NCI-H2196 (cell line): ENCODE measurements around the gene COL5A1.

Experiments used
- DNase-seq: peaks from one replicate; lab custom pipeline; 2025; ENCODE audit not compliant: unreplicated experiment; lab: John Stamatoyannopoulos, UW

Gene COL5A1

GRCh38 chr9:134808447-134808792 is 166.8 kb downstream of the COL5A1 start:
- DNase-seq = no peak

DNA sequence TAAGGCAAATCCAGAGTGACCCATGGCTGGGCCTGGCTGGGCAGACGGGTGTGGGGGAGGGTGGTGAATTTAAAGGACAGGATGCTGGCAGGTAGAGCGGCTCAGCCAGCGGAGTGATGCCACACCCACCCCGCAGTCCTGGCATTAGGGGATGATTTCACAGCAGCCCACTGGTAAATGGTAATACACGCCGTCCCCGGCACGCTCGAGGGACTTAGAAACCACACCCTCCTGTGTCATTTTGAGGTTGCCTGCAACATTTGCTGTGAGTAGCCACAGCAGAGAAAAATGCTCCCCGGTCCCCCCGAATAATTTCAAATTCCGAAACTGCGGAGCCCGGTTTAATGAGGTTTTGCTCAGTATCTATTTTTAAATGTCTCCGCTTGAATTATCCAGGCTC is 167.7 kb downstream of the COL5A1 start:
- DNase-seq = no peak

GRCh38 chr9:134809826-134810225 is 168.2 kb downstream of the COL5A1 start:
- no peak for DNase-seq

- no peak for DNase-seq
These were observed 169.6 kb downstream of the COL5A1 start for GRCh38 chr9:134811079-134811672.

DNA sequence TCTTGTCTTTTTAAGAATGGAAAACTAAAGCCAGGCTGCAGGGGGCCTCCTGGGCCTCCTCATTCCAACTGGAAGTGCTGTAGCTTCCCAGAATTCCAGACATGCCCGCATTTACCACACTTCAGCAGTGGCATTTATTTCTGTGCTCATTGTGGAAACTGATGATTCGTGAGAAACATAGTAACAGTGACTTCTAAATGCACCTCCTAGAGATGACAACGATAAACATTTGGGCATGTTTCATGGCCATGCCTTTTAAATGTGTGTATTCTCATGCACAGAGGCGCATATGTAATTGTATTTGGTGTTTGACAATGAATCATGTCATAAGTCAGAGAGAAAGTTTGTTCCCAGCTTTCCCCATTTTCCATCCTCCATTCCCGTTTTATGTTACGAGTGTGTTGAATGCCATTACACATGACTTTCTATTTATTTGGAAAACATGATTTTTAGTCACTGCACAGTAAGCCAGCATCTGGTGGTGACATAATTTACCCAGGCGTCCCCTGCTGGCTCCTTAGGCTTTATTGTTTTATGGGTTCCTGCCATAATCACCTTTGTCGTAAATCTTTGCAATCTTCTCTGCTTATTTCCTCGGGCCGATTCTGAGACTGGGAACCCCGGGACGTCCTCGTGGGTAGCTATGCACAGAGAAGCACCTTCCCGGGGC is 170.2 kb downstream of the COL5A1 start:
- DNase-seq = no peak

- no peak for DNase-seq
These were observed 170.7 kb downstream of the COL5A1 start for GRCh38 chr9:134812343-134812673.

DNA sequence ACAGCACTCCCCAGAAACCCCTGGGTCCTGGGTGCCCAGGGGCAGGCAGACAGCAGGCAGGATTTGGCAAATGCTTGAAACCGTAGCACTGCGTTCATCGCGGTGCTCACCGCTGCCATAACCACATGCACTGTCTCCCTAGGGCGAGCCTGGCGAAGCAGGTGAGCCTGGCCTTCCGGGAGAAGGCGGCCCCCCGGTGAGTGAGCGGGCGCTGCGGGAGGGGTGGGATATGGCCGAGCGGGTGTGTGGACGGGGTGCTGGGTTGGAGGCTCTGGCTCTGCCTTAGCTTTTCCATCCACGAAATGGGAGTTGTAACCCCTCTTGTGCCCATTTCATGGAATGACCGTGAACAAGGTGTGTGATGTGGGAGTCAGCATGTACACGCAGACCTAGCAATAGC is 172.2 kb downstream of the COL5A1 start:
- no peak for DNase-seq

DNA sequence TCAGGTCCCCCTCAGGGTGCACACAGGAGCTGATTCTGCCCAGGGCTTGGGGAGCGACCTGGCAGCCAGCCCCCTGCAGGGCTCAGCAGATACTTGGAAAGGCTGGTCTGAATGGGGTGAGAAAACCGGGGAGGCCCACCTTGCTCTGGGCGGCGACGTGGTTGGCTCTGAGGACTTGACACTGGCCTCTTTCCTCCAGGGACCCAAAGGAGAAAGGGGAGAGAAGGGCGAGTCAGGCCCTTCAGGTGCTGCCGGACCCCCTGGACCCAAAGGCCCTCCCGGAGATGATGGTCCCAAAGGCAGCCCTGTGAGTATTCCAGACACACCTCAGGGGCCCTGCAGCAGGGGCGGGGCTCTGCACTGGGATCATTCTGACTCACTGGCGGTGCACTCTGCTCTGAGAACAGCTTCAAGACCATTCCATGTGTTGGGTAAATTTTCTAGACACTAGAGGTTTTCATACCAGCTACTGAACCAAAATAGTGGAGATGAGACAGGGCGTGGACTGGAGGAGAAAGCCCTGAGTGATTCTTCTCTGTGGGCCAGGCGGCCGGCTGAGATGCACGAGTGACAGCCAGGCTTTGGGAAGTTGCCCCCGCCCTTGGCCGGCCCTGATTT is 173.1 kb downstream of the COL5A1 start:
- DNase-seq = no peak

DNA sequence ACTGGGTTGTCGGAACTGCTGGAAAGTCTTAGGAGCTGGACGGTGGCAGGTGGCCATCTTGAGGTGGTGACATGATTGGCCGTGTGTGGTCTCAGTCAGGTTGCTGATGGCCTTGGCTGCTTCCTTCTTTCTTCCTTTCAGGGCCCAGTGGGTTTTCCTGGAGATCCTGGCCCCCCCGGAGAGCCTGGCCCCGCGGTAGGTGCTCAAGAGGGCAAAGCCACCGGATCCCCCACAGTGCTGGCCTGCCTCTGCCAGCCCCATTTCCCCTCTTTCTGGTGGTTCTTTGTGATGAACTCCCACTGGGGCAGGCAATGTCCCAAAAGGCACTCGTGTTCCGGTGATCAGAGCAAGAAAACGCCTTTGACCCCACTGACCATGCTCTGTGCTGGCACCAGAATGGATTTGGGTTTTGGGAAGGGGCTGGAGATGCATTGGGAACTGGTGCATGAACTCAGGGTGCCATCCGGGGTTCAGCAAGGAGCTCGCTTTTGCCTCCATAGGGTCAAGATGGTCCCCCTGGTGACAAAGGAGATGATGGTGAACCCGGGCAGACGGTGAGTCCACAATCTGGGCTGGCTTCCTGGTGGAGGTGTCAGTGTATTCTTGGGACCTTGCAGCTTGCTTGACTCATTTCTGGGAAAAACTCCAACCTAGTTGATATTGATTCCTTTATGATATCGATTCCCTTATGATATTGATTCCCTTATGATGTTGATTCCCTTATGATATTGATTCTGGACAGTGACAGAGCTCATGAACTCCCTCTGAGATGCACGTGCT is 174.0 kb downstream of the COL5A1 start:
- DNase-seq = no peak

DNA sequence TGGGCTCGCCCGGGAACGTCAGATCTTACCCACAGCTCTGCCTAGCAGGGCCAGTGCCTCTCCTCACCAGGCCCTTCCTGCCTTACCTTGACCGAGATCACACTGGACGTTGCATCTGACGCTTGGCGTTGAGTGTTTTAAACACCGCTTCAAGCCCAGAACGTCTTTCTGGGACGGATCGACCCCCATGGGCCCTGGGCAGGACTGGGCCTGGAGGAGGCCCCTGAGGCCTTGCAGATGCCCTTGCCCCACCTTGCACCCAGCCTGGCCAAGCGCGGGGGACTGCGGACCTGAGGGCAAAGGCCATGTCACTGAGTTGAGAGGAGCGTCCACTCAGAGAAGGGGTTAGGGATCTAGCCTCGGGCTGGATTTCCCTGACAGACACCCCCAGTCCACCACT is 174.7 kb downstream of the COL5A1 start:
- DNase-seq = no peak

- DNase-seq = no peak
These were observed 176.5 kb downstream of the COL5A1 start for GRCh38 chr9:134818000-134818568.

DNA sequence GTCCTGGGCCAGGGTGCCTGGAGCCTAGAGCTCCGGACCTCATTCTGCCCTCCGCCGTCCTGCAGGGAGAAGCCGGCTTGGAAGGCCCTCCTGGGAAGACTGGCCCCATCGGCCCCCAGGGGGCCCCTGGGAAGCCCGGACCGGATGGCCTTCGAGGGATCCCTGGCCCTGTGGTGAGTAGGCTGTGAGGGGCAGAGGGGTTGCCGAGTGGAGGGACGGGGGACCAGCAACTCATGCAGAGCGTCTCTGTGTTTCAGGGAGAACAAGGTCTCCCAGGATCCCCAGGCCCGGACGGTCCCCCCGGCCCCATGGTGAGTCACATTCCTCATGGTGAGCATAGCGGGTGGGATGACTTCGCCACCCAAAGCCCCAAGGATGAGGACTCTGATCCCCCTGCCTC is 177.0 kb downstream of the COL5A1 start:
- DNase-seq = no peak

GRCh38 chr9:134820901-134821300 is 179.3 kb downstream of the COL5A1 start:
- DNase-seq = no peak

- no peak for DNase-seq
These were observed 180.9 kb downstream of the COL5A1 start for GRCh38 chr9:134822541-134822940.

GRCh38 chr9:134823623-134824022 is 182.0 kb downstream of the COL5A1 start:
- no peak for DNase-seq

DNA sequence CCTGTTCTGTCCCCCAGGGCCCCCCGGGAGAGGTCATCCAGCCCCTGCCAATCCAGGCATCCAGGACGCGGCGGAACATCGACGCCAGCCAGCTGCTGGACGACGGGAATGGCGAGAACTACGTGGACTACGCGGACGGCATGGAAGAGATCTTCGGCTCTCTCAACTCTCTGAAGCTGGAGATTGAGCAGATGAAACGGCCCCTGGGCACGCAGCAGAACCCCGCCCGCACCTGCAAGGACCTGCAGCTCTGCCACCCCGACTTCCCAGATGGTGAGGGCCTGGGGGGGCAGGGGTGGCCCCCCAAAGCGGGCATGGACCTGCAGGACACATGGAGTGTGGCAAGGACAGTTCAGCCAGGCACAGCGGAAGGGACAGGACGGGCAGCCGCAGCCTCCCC is 183.0 kb downstream of the COL5A1 start:
- DNase-seq = no peak

GRCh38 chr9:134825025-134825424 is 183.4 kb downstream of the COL5A1 start:
- no peak for DNase-seq

DNA sequence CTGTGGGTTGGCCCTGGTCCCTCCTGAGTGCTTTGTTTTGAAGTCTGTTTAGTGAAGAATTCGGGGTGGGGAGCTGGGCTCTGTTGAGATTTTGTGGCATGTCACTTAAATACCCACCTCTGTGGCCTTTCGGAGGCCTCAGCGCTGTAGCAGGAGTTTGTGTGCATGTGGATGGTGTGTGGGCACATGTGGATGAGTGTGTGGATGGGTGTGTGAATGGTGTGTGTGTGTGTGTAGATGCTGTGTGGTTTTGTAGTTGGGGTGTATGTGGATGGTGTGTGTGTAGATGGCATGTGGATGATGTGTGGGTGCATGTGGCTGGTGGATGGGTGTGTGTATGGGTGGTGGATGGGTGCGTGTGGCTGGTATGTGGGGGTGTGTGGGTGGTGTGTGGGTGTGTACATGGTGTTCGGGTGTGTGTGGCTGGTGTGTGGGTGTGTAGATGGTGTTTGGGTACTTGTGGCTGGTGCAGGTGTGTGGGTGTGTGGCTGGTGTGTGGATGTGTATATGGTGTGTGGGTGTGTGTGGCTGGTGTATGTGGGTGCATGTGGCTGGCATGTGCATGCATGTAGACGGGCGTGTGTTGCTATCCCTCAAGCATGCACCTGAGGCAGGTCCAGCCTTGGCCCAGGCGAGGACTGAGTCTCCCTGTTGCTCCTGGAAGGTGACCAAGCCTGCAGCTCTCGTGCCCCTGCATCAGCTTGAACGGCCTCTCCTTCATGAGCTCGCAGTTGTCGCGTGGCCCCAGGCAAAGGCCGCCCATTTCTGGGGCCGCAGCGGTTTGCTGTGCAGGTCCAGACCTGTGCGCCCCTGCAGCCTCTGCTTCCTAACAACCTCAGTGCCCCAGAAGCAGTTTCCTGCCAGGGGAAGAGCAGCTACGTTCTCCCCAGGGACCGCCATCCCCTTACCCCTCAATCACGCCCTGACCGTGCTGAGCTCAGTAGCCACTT is 185.0 kb downstream of the COL5A1 start:
- no peak for DNase-seq

GRCh38 chr9:134827559-134827958 is 186.0 kb downstream of the COL5A1 start:
- no peak for DNase-seq

DNA sequence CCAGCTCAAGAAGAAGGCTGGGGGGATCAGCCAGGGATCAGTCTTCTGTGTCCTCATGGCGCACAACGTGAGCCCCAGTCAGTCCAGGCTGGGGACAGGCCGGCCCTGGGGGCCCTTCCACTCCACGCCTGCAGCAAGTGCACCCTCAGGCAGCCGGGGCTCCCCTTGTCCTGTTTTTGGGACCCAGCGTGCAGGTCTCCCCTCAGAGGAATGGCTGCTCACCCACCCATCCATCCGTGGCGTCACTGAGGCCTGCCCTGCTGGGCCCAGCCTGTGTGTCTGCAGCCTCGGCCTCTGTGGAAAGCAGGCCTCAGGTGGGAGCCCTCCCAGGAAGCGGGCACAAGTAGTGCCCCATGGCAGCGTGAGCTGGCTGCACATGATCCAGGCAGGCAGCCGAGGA is 186.4 kb downstream of the COL5A1 start:
- no peak for DNase-seq

- no peak for DNase-seq
These were observed 187.3 kb downstream of the COL5A1 start for GRCh38 chr9:134828892-134829291.
